IPS-20b (cell line): ENCODE data around the gene TBX1.
"Not testable (repeated sequence)": the region's sequence is repeated elsewhere in the genome, so short reads cannot be mapped to it uniquely, and the experiment has no call there.

Experiments used
- H3K27ac ChIP-seq: one replicate; pipeline ENCODE4 v1.5.1; 2013; ENCODE audit warnings: low read length
- H3K27me3 ChIP-seq: 2 replicates; pipeline ENCODE4 v1.6.1; 2013; ENCODE audit warnings: mild to moderate bottlenecking, low read length, inconsistent platforms; ENCODE audit not compliant: insufficient read depth
- H3K36me3 ChIP-seq: 2 replicates; pipeline ENCODE4 v1.6.1; 2013; ENCODE audit warnings: low read depth, mild to moderate bottlenecking, inconsistent platforms, low read length, moderate library complexity; ENCODE audit not compliant: insufficient read depth
- H3K4me1 ChIP-seq: 2 replicates; pipeline ENCODE4 v1.6.1; 2013; ENCODE audit warnings: mild to moderate bottlenecking, control low read depth, inconsistent platforms, low read length, moderate library complexity; ENCODE audit not compliant: insufficient read depth
- H3K4me3 ChIP-seq: 2 replicates; pipeline ENCODE4 v1.5.1; 2013; ENCODE audit warnings: mild to moderate bottlenecking, low read length, inconsistent platforms
- H3K9ac ChIP-seq: 2 replicates; pipeline ENCODE4 v1.6.1; 2013; ENCODE audit warnings: low read depth, mild to moderate bottlenecking, inconsistent platforms, low read length, moderate library complexity
- H3K9me3 ChIP-seq: 2 replicates; pipeline ENCODE4 v1.6.1; 2013; ENCODE audit warnings: mild to moderate bottlenecking, low read depth, low read length, inconsistent platforms; ENCODE audit not compliant: insufficient read depth

TBX1 gene

GRCh38 chr22:19724927-19725661, 35.5 kb upstream of the TBX1 start:
- Histone ChIP-seq H3K4me1 (no peaks in the 10 kb centered on the region), H3K27me3 (peaks cover 100% of the 10 kb centered on the region), H3K36me3 (no peaks in the 10 kb centered on the region), H3K9me3 (no peaks in the 10 kb centered on the region), H3K4me3 (no peak overlapping the region), H3K27ac (no peak overlapping the region), H3K9ac (no peak overlapping the region)

GRCh38 chr22:19726064-19726788, 34.4 kb upstream of the TBX1 start:
- not testable (repeated sequence) for H3K9me3 ChIP-seq, H3K36me3 ChIP-seq, H3K4me3 ChIP-seq, H3K27ac ChIP-seq, H3K4me1 ChIP-seq, H3K9ac ChIP-seq
- peaks cover 94% of the 10 kb centered on the region for H3K27me3 ChIP-seq

- H3K27me3 ChIP-seq, result peaks cover 81% of the 10 kb centered on the region
- no peaks in the 10 kb centered on the region for H3K36me3 ChIP-seq
- H3K4me1 ChIP-seq, result no peaks in the 10 kb centered on the region
- no peak overlapping the region for H3K4me3 ChIP-seq
- no peak overlapping the region for H3K27ac ChIP-seq
- H3K9me3 ChIP-seq, result no peaks in the 10 kb centered on the region
- no peak overlapping the region for H3K9ac ChIP-seq
These were observed 33.0 kb upstream of the TBX1 start for GRCh38 chr22:19727310-19728150.

DNA sequence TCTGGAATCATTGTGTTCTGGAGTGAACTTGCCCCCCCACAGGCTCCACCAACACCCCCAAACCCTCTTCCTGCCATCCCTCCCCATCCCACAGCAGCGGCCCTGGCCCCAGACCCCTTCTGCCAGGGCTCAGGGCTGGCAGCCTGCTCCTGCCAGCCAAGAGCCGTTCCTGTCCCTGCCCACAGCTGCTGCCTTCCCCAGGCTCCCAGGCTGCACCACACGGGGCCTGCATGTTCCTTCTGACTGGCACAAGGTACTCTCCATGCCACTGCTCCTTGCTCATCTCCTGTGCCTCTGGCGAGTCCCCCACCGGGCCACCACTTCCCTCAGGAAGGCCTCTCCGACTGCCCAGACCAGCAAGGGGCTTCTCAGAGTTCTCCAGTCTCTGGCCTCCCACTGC, 32.3 kb upstream of the TBX1 start:
- Histone ChIP-seq H3K27me3 (peaks cover 73% of the 10 kb centered on the region), H3K36me3 (no peaks in the 10 kb centered on the region), H3K9me3 (no peaks in the 10 kb centered on the region), H3K27ac (no peak overlapping the region), H3K4me3 (no peak overlapping the region), H3K4me1 (no peaks in the 10 kb centered on the region), H3K9ac (no peak overlapping the region)

DNA sequence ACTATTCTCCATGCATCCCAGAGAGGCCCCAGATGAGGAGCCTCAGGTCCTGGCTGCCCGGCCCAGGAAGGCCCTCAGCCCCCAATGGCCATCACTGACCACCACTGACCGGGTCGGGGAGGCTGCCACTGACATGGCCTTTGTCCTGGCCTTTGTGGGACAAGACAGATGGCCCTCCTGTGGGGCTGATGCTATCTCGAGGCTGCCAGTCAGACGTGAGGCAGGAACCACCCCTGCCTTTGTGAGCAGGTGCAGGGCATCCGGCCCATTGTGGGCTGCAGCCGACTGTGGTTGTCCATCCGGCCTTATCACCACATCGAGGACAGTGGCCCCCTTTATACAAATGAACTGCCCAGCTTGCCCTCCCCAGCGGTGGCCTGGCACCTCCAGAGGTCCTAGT, 31.7 kb upstream of the TBX1 start:
- H3K4me3 ChIP-seq, result no peak overlapping the region
- H3K9me3 ChIP-seq, result no peaks in the 10 kb centered on the region
- no peak overlapping the region for H3K27ac ChIP-seq
- no peaks in the 10 kb centered on the region for H3K4me1 ChIP-seq
- no peak overlapping the region for H3K9ac ChIP-seq
- H3K27me3 ChIP-seq, result peaks cover 68% of the 10 kb centered on the region
- H3K36me3 ChIP-seq, result no peaks in the 10 kb centered on the region

DNA sequence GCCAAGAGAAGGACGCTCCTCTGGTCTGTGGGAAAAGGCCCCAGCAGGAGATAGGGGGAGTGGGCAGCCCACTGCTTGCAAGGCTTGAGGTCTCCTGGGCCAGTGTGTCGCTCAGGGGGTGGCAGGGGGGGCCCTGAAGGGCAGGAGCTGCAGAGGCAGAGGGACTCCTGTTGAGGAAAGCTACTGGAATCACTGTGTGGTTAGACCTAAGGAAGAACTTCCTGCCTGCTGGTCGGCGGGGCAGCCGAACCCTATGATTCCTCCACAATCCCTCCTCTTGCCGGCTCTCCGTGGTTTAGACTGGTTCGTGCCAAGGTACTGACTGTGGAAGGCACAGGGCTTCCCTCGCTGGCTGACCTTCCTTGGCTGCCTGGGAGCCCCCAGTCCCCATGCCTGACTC, 31.1 kb upstream of the TBX1 start:
- Histone ChIP-seq H3K27me3 (peaks cover 61% of the 10 kb centered on the region), H3K27ac (no peak overlapping the region), H3K36me3 (no peaks in the 10 kb centered on the region), H3K4me1 (no peaks in the 10 kb centered on the region), H3K4me3 (no peak overlapping the region), H3K9ac (no peak overlapping the region), H3K9me3 (no peaks in the 10 kb centered on the region)

GRCh38 chr22:19730198-19730597, 30.4 kb upstream of the TBX1 start:
- Histone ChIP-seq H3K27ac (no peak overlapping the region), H3K9me3 (no peaks in the 10 kb centered on the region), H3K36me3 (no peaks in the 10 kb centered on the region), H3K4me3 (no peak overlapping the region), H3K27me3 (peaks cover 58% of the 10 kb centered on the region), H3K9ac (no peak overlapping the region), H3K4me1 (no peaks in the 10 kb centered on the region)

GRCh38 chr22:19730655-19731360, 29.8 kb upstream of the TBX1 start:
- Histone ChIP-seq H3K27ac (no peak overlapping the region), H3K9ac (no peak overlapping the region), H3K4me1 (no peaks in the 10 kb centered on the region), H3K36me3 (no peaks in the 10 kb centered on the region), H3K9me3 (no peaks in the 10 kb centered on the region), H3K27me3 (peaks cover 53% of the 10 kb centered on the region), H3K4me3 (peak overlapping the region; percentile 52; the same call in 1 of the 2 replicates)

DNA sequence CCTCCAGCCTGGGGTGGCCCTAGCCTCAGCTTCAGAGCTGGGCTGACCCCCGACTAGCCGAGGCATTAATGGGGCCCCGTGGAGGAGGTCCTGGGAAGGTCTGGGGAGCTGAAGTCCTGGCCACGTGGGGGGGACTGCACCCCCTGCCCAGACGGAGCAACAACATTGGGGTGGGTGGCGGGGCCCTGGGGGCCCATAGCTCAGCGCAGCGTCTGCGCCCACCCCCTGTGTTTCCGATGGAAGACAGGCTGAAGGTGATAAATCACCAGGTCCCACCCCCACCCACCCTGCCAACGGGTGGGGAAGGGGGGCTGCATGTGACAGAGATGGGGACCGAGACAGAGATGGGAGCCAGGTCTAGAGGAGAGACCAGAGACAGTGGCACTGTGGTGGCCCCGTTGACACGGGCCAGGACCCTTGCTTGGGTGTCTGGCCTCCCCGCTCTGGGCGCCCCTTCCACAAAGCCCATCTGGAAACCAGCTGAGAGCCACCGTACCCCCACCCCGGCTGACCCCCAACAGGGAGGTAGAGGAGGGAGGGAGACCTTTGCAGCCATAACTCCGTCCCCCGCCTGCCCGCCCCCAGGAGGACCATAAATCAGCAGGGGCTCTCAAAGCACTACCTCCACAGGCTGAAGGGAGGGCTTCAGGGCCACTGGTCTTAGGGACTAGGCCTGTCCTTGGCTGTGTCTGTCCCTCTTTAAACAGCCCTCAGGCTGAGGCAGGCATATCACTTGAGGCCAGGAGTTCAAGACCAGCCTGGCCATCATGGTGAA, 29.0 kb upstream of the TBX1 start:
- no peak overlapping the region for H3K4me3 ChIP-seq
- H3K27ac ChIP-seq, result no peak overlapping the region
- H3K9ac ChIP-seq, result no peak overlapping the region

DNA sequence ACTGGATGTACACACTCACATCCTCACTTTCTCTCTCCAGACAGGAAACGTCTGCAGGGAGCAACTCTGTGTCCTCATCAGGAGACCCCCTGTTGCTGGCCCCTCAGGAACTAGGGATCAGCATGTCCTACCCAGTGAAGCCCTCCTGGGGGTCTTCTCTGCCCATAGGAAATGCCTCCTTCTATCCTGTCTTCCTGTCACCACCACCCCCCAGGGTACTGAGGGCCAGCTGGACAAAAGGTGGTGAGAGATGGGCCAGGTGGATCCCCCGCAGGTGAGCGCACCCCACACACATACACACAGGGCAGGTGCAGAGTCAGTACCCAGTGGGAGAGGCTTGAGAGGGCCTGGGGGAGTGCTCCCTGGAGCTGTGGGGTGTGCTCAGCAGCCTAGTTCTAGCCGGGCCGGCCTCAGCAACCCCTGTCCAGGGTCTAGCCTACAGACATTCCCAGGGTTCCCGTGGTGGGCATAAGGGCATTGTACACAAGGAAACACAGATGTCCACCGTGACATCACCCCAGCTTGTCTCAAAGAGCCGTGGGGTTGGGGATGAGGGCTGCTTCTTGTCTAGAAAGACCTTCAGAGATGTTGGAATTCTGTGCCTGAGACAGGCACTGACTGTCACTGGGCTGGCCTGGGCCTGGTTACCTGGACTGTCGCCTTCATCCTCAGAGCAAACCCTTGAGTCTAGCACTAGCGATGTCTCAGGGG, 28.0 kb upstream of the TBX1 start:
- Histone ChIP-seq H3K9me3 (no peaks in the 10 kb centered on the region), H3K9ac (no peak overlapping the region), H3K27me3 (peaks cover 35% of the 10 kb centered on the region), H3K36me3 (no peaks in the 10 kb centered on the region), H3K27ac (no peak overlapping the region), H3K4me3 (no peak overlapping the region), H3K4me1 (no peaks in the 10 kb centered on the region)

More for the DNA sequence above, 29.0 kb upstream of the TBX1 start:
- no peaks in the 10 kb centered on the region for H3K4me1 ChIP-seq
- no peaks in the 10 kb centered on the region for H3K9me3 ChIP-seq
- H3K36me3 ChIP-seq, result no peaks in the 10 kb centered on the region
- peaks cover 45% of the 10 kb centered on the region for H3K27me3 ChIP-seq
